Panc1 (cell line): ENCODE results near the gene ASAP2. TPM values are rescaled to one million over a fixed set of nuclear protein-coding genes. Genes with fewer than 3 reads are reported as not detected.

Experiments used
- ATAC-seq: fragments of 200-7000 bp; cut with Tn5 transposase; 2 replicates; pipeline ENCODE4 v1.9.1; 2020; ENCODE audit warnings: mild to moderate bottlenecking, moderate library complexity
- BruUV-seq: library from RNA; stranded (reverse); fragments of 400-500 nt; replicated peaks from 2 replicates; lab custom pipeline; 2021; lab: Mats Ljungman, UMichigan
- CTCF ChIA-PET: fragments of 300-600 bp; sonication (Branson Sonifier 250); formaldehyde crosslinking; loops from one replicate; lab custom pipeline; 2022; ENCODE audit warnings: antibody characterized with exemption; lab: Charles Lee
- POLR2A ChIA-PET: fragments of 300-600 bp; sonication (Branson Sonifier 250); formaldehyde crosslinking; loops from one replicate; lab custom pipeline; 2022; ENCODE audit warnings: antibody characterized with exemption; lab: Charles Lee
- DNase-seq: peaks from one replicate; pipeline ENCODE4 v3.0.0-alpha.2; 2010; ENCODE audit warnings: low read depth, low spot score
- H3K27ac ChIP-seq: 2 replicates; pipeline ENCODE4 v1.5.1; 2011; ENCODE audit warnings: mild to moderate bottlenecking, low read length, inconsistent platforms
- H3K27me3 ChIP-seq: fragments of 200-500 bp; sonication (Bioruptor generic); 2 replicates; pipeline ENCODE4 v1.6.0; 2014; ENCODE audit warnings: low read length, inconsistent platforms; ENCODE audit not compliant: control insufficient read depth, insufficient read depth
- H3K36me3 ChIP-seq: fragments of 200-500 bp; sonication (Bioruptor generic); 2 replicates; pipeline ENCODE4 v1.5.1; 2014; ENCODE audit warnings: inconsistent platforms, mild to moderate bottlenecking, low read length, moderate library complexity; ENCODE audit not compliant: control insufficient read depth, insufficient read depth
- H3K4me1 ChIP-seq: 2 replicates; pipeline ENCODE4 v1.5.1; 2011; ENCODE audit warnings: inconsistent platforms, mild to moderate bottlenecking, low read length, moderate library complexity; ENCODE audit not compliant: control insufficient read depth, insufficient read depth
- H3K4me3 ChIP-seq, 2 experiments: 2 replicates each; pipeline ENCODE4 v1.5.1; 2011 to 2012; ENCODE audit warnings: low read depth in 2 of 2, low read length in 2 of 2, mild to moderate bottlenecking in 2 of 2, inconsistent platforms in 1 of 2, moderate library complexity in 1 of 2
- H3K9me3 ChIP-seq: fragments of 200-500 bp; sonication (Bioruptor generic); 2 replicates; pipeline ENCODE4 v1.5.1; 2014; ENCODE audit warnings: low read depth, mild to moderate bottlenecking, inconsistent platforms, low read length, moderate library complexity; ENCODE audit not compliant: control insufficient read depth, insufficient read depth
- POLR2AphosphoS5 ChIP-seq: IDR thresholded peaks from 2 replicates; pipeline ENCODE4 v1.6.1; 2012; ENCODE audit warnings: mild to moderate bottlenecking, low read depth, low read length, moderate library complexity
- REST ChIP-seq, 2 experiments: IDR thresholded peaks; 2 replicates each; pipeline ENCODE4 v1.6.1; 2011 to 2012; ENCODE audit warnings: low read depth in 2 of 2, control low read depth in 1 of 2, low read length in 1 of 2, mild to moderate bottlenecking in 1 of 2, moderate library complexity in 1 of 2; ENCODE audit not compliant: insufficient read depth in 1 of 2
- SIN3A ChIP-seq: IDR thresholded peaks from 2 replicates; pipeline ENCODE4 v1.6.1; 2012; ENCODE audit warnings: low read depth, mild to moderate bottlenecking, low read length, moderate library complexity, borderline replicate concordance; ENCODE audit not compliant: insufficient read depth
- TCF7L2 ChIP-seq: IDR thresholded peaks from 2 replicates; pipeline ENCODE4 v1.6.1; 2011; ENCODE audit warnings: mild to moderate bottlenecking, low read depth, low read length, inconsistent platforms
- in situ Hi-C: cut with HindIII; loops from 2 replicates; pipeline ENCODE4 v1.10.0; 2016; ENCODE audit warnings: low sequenced_read_pairs, low pct_unique_long_range_greater_than_20kb
- intact Hi-C: fragments of 100-400 bp; cut with micrococcal nuclease; formaldehyde crosslinking; loops from one replicate; pipeline ENCODE4 v1.10.0; 2022; ENCODE audit not compliant: unreplicated experiment
- total RNA-seq: library from RNA; stranded (reverse); gene quantifications from one replicate; pipeline ENCODE4 v1.2.1, GENCODE V29; 2021; ENCODE audit not compliant: unreplicated experiment
- TF ChIP-seq, protein P1 (sequence below): fragments of 450-650 bp; IDR thresholded peaks from 2 replicates; pipeline ENCODE4 v1.5.1; 2017; ENCODE audit warnings: mild to moderate bottlenecking

Gene ASAP2
- total RNA-seq, 1 experiment from 2014 or later: 107 TPM

GRCh38 chr2:9423100-9423921, 216.7 kb downstream of the ASAP2 start, which contains the start of the genes CPSF3 and ITGB1BP1:
TSS of gene CPSF3 (plus strand) at chr2:9423654. CDS start at chr2:9423774, 120 bp downstream.
TSS of gene ITGB1BP1 (minus strand) at chr2:9423528. CDS start at chr2:9418697, 4,831 bp downstream.
- no peaks in the 10 kb centered on the region for H3K27me3 ChIP-seq
- in situ Hi-C loops: no loop called here
- intact Hi-C loops: no loop called here

DNA sequence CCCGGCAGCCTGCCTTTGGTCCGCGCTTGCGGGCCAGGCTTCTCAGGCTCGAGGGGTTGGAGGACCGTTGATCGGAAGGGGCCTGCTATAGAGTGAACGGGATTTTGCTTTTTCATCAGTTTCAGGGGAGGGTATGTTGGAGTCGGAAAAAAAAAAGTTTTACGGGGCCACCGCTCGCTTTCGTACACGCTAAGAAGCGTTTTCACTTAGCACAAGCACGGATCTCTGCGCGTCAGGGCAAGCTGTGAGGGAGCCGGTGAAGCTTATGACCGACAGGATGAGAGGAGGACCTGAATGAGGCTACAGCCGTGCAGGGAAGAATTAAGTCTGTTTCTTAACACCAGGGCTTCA, 217.3 kb downstream of the ASAP2 start:
- TF ChIP-seq REST (IDR thresholded peaks at IDR 0.05; ENCODE audit: insufficient read depth in 1 of 2, low read depth in 2 of 2, low read length in 1 of 2) (no peak), TCF7L2 (no peak), POLR2AphosphoS5 (no peak), SIN3A (no peak)
- ATAC-seq: no peak
- in situ Hi-C loops (no loop called here), intact Hi-C loops (no loop called here)
- peaks cover 13% of the 10 kb centered on the region for H3K4me1 ChIP-seq
- BruUV-seq: TSS peak; percentile 85
- H3K9me3 ChIP-seq: no peaks in the 10 kb centered on the region
- peaks cover 8% of the 10 kb centered on the region; the same call in 1 of the 2 replicates for H3K36me3 ChIP-seq
- H3K4me3 ChIP-seq: peak overlapping the region; percentile 86 to 99
- ChIA-PET POLR2A (interaction anchor here (0.7 kb wide), 1 partner anchor 21 kb away, joined by 3 read pairs; no protein-coding TSS in a partner anchor), CTCF (no interaction called here)
- DNase-seq: no peak
- peak overlapping the region; percentile 96 for H3K27ac ChIP-seq
- no peaks in the 10 kb centered on the region for H3K27me3 ChIP-seq

More at GRCh38 chr2:9423100-9423921, 216.7 kb downstream of the ASAP2 start, which contains the start of the genes CPSF3 and ITGB1BP1:
- CTCF ChIA-PET: no interaction called here
- BruUV-seq: no TSS peak
- H3K4me3 ChIP-seq: peak within 1 kb of the TSS; percentile 86 to 99
- peaks cover 13% of the 10 kb centered on the region for H3K4me1 ChIP-seq
- H3K36me3 ChIP-seq: peaks cover 8% of the 10 kb centered on the region; the same call in 1 of the 2 replicates
- ATAC-seq (peak; percentile 95), DNase-seq (peak; percentile 81)
- POLR2A ChIA-PET: interaction anchor here (0.6 kb wide), 1 partner anchor 56 kb away, joined by 3 read pairs; no protein-coding TSS in a partner anchor
- H3K27ac ChIP-seq: peak within 1 kb of the TSS; percentile 96
- no peaks in the 10 kb centered on the region for H3K9me3 ChIP-seq
- TF ChIP-seq SIN3A (peak; percentile 78; the same call in 1 of the 2 replicates), REST (IDR thresholded peaks at IDR 0.05; ENCODE audit: insufficient read depth in 1 of 2, low read depth in 2 of 2, low read length in 1 of 2) (no peak), TCF7L2 (no peak), POLR2AphosphoS5 (peak; percentile 77)
- TF ChIP-seq, protein P1, sequence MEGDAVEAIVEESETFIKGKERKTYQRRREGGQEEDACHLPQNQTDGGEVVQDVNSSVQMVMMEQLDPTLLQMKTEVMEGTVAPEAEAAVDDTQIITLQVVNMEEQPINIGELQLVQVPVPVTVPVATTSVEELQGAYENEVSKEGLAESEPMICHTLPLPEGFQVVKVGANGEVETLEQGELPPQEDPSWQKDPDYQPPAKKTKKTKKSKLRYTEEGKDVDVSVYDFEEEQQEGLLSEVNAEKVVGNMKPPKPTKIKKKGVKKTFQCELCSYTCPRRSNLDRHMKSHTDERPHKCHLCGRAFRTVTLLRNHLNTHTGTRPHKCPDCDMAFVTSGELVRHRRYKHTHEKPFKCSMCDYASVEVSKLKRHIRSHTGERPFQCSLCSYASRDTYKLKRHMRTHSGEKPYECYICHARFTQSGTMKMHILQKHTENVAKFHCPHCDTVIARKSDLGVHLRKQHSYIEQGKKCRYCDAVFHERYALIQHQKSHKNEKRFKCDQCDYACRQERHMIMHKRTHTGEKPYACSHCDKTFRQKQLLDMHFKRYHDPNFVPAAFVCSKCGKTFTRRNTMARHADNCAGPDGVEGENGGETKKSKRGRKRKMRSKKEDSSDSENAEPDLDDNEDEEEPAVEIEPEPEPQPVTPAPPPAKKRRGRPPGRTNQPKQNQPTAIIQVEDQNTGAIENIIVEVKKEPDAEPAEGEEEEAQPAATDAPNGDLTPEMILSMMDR: no peak
